GM23248 (cell line): Measurements from ENCODE around the gene RBFOX2.

ENCODE experiments used
- EZH2 ChIP-seq: fragments of 200-600 bp; sonication (generic); IDR thresholded peaks from 2 replicates; pipeline ENCODE4 v1.6.1; 2018; ENCODE audit warnings: antibody characterized with exemption, mild to moderate bottlenecking; ENCODE audit not compliant: insufficient read depth, poor library complexity, severe bottlenecking
- EZH2phosphoT487 ChIP-seq: fragments of 200-600 bp; sonication (generic); IDR thresholded peaks from 2 replicates; pipeline ENCODE4 v1.6.1; 2018; ENCODE audit warnings: antibody characterized with exemption, moderate library complexity, mild to moderate bottlenecking, low read depth; ENCODE audit not compliant: insufficient read depth

- TF ChIP-seq EZH2phosphoT487 = no peak
- TF ChIP-seq EZH2 = no peak
Measured at GRCh38 chr22:35966314-35967045, 62.1 kb downstream of the RBFOX2 start.
